K562 (cell line): ENCODE results near the gene ZNF567. TPM values are rescaled to one million over a fixed set of nuclear protein-coding genes. Genes with fewer than 3 reads are reported as not detected.

Experiments used
- ATAC-seq: fragments of 200-7000 bp; cut with Tn5 transposase; 3 replicates; pipeline ENCODE4 v1.9.1; 2020; ENCODE audit warnings: moderate library complexity
- BruUV-seq: library from RNA; stranded (reverse); fragments of 400-500 nt; replicated peaks from 2 replicates; lab custom pipeline; 2021; lab: Mats Ljungman, UMichigan
- CTCF ChIA-PET: fragments of 300-600 bp; formaldehyde crosslinking; extraction: SDS; loops from one replicate; lab custom pipeline; 2021; ENCODE audit warnings: low intra/inter-chr PET ratio; lab: Yijun Ruan, JAX
- POLR2A ChIA-PET: fragments of 300-600, 350-650 bp; sonication (Branson Sonifier 250); formaldehyde crosslinking; extraction: SDS; loops from one replicate; lab custom pipeline; 2021; ENCODE audit warnings: antibody characterized with exemption, inconsistent platforms; lab: Yijun Ruan, JAX
- DNase-seq, 4 experiments: peaks; one replicate each; pipeline versions ENCODE4 v3.0.0 to v3.0.0-alpha.2; 2011 to 2018; ENCODE audit warnings: low spot score in 3 of 4, mixed read lengths in 3 of 4; ENCODE audit errors: extremely low read depth in 1 of 4
- FAIRE-seq: peaks from 2 replicates; lab custom pipeline; 2011; peaks lifted over from hg19 to GRCh38; lab: Jason Lieb, UNC
- H2AFZ ChIP-seq: 2 replicates; pipeline ENCODE4 v1.6.0; 2011; ENCODE audit warnings: low read depth, low read length, control low read depth, inconsistent platforms
- H3K27ac ChIP-seq: fragments of 200-600 bp; 3 replicates; pipeline ENCODE4 v1.8.0; 2011; ENCODE audit warnings: low read depth, mild to moderate bottlenecking, control low read depth, inconsistent platforms, low read length, moderate library complexity, mixed read lengths; ENCODE audit errors: extremely low read depth
- H3K27me3 ChIP-seq, 2 experiments: fragments of 300-600 bp in 1 of 2; 2 replicates in 1 of 2; 3 replicates in 1 of 2; pipeline versions ENCODE4 v1.6.0 to v1.8.0; 2011; ENCODE audit warnings: inconsistent platforms in 2 of 2, low read length in 2 of 2, mild to moderate bottlenecking in 1 of 2, mixed read lengths in 1 of 2, moderate library complexity in 1 of 2; ENCODE audit not compliant: control insufficient read depth in 2 of 2, insufficient read depth in 2 of 2
- H3K36me3 ChIP-seq: fragments of 300-600 bp; 3 replicates; pipeline ENCODE4 v1.8.0; 2011; ENCODE audit warnings: mild to moderate bottlenecking, low read length, inconsistent platforms; ENCODE audit not compliant: control insufficient read depth, insufficient read depth
- H3K4me1 ChIP-seq, 2 experiments: fragments of 200-600 bp in 1 of 2; replicated peaks in 1 of 2; 2 replicates in 1 of 2; 3 replicates in 1 of 2; pipeline versions ENCODE4 v1.5.1 to v1.8.0; 2011; ENCODE audit warnings: inconsistent platforms in 2 of 2, low read length in 2 of 2, mild to moderate bottlenecking in 1 of 2, mixed read lengths in 1 of 2, moderate library complexity in 1 of 2; ENCODE audit not compliant: control insufficient read depth in 2 of 2, insufficient read depth in 2 of 2
- H3K4me2 ChIP-seq: 2 replicates; pipeline ENCODE4 v1.6.1; 2011; ENCODE audit warnings: low read length, control low read depth, inconsistent platforms, mixed read lengths; ENCODE audit not compliant: insufficient read depth
- H3K4me3 ChIP-seq: fragments of 200-600 bp; sonication (generic), shearing (Covaris generic); 2 replicates; pipeline ENCODE4 v1.5.1; 2016; ENCODE audit warnings: control low read depth, inconsistent platforms
- H3K79me2 ChIP-seq: fragments of 200-600 bp; 3 replicates; pipeline ENCODE4 v1.8.0; 2011; ENCODE audit warnings: low read length, inconsistent platforms; ENCODE audit not compliant: control insufficient read depth, insufficient read depth
- H3K9ac ChIP-seq, 2 experiments: 2 replicates each; pipeline versions ENCODE4 v1.6.0 to v1.6.1; 2011; ENCODE audit warnings: low read depth in 2 of 2, low read length in 2 of 2, control low read depth in 1 of 2, inconsistent platforms in 1 of 2, mild to moderate bottlenecking in 1 of 2, mixed read lengths in 1 of 2; ENCODE audit not compliant: insufficient read depth in 1 of 2
- H3K9me1 ChIP-seq: one replicate; pipeline ENCODE4 v1.6.0; 2011; ENCODE audit warnings: inconsistent platforms, mild to moderate bottlenecking, low read length, moderate library complexity; ENCODE audit not compliant: control insufficient read depth, insufficient read depth
- H3K9me3 ChIP-seq: replicated peaks from 2 replicates; pipeline ENCODE4 v1.5.1; 2011; ENCODE audit warnings: low read depth, low read length, inconsistent platforms; ENCODE audit not compliant: control insufficient read depth, insufficient read depth
- H4K20me1 ChIP-seq: replicated peaks from 2 replicates; pipeline ENCODE4 v1.6.1; 2011; ENCODE audit warnings: low read length, inconsistent platforms, mixed read lengths; ENCODE audit not compliant: control insufficient read depth, insufficient read depth
- GATA2 ChIP-seq: sonication (generic); formaldehyde crosslinking; IDR thresholded peaks from 2 replicates; pipeline ENCODE4 v1.4.0; 2020; ENCODE audit warnings: mild to moderate bottlenecking, missing genetic modification reagents
- HDAC1 ChIP-seq, 2 experiments: fragments of 450-650 bp; IDR thresholded peaks; 2 replicates each; pipeline ENCODE4 v1.6.1; 2016 to 2017; ENCODE audit warnings: inconsistent platforms in 1 of 2, mild to moderate bottlenecking in 1 of 2, moderate library complexity in 1 of 2
- NCOA6 ChIP-seq: fragments of 450-650 bp; IDR thresholded peaks from 2 replicates; pipeline ENCODE4 v1.6.1; 2017; ENCODE audit warnings: mild to moderate bottlenecking
- NFIC ChIP-seq: fragments of 450-650 bp; IDR thresholded peaks from 2 replicates; pipeline ENCODE4 v1.6.1; 2017; ENCODE audit warnings: mild to moderate bottlenecking, inconsistent platforms
- PHF20 ChIP-seq: fragments of 450-650 bp; IDR thresholded peaks from 2 replicates; pipeline ENCODE4 v1.6.1; 2018; ENCODE audit not compliant: partially characterized antibody
- PTRF ChIP-seq: fragments of 450-650 bp; IDR thresholded peaks from 2 replicates; pipeline ENCODE4 v1.6.1; 2016; ENCODE audit warnings: mild to moderate bottlenecking, missing genetic modification characterization, missing compliant biosample characterization
- U2AF2 ChIP-seq: fragments of 200-400 bp; formaldehyde crosslinking; optimal IDR thresholded peaks from 2 replicates; pipeline ENCODE3; 2017; ENCODE audit warnings: low read depth, mild to moderate bottlenecking, low read length
- ZFP36 ChIP-seq: fragments of 150-350 bp; IDR thresholded peaks from 2 replicates; pipeline ENCODE4 v1.6.1; 2018; ENCODE audit warnings: low read length, low read depth; ENCODE audit not compliant: partially characterized antibody
- ZNF24 ChIP-seq: fragments of 450-650 bp; IDR thresholded peaks from 2 replicates; pipeline ENCODE4 v1.6.1; 2016
- WGBS: fragments of 100-300 bp; shearing (Covaris generic); methylation state at CpG from one replicate; pipeline ENCODE4 v1.1.6; 2016; ENCODE audit warnings: low coverage, mixed read lengths; ENCODE audit not compliant: insufficient coverage; ENCODE audit errors: missing lambda C conversion rate; 5-methylcytosine and 5-hydroxymethylcytosine counted together
- in situ Hi-C: fragments of 300-500 bp; cut with MboI; formaldehyde crosslinking; loops from 4 replicates; pipeline ENCODE4 v1.15.0; 2018; ENCODE audit warnings: inconsistent platforms, mixed read lengths
- intact Hi-C: fragments of 100-400 bp; cut with micrococcal nuclease; formaldehyde crosslinking; loops from 2 replicates; pipeline ENCODE4 v1.14.2; 2022
- polyA plus RNA-seq, 8 experiments: library from polyadenylated mRNA; depleted of rRNA in 4 of 8; stranded (reverse) in 5 of 8; unstranded in 3 of 8; fragments of >200 nt; fragmentation: Nextera tagmentation in 2 of 8; fragmentation: Illumina TruSeq in 1 of 8; extraction: Ambion mirVana in 2 of 8; extraction: Trizol in 1 of 8; gene quantifications; 2 replicates each; pipeline versions ENCODE4 v1.2.1 to v1.2.3, GENCODE V29; 2011 to 2014; ENCODE audit warnings: inconsistent platforms in 1 of 8, missing spikeins in 1 of 8
- total RNA-seq, 7 experiments: library from RNA; depleted of rRNA in 6 of 7; stranded (reverse); fragments of >200 nt in 6 of 7; fragmentation: Illumina TruSeq in 2 of 7; extraction: Trizol in 2 of 7; gene quantifications; 2 replicates each; pipeline versions ENCODE4 v1.2.1 to v1.2.3, GENCODE V29; 2011 to 2021; ENCODE audit warnings: low replicate concordance in 1 of 7
- TF ChIP-seq, protein P1 (sequence below): fragments of 450-650 bp; IDR thresholded peaks from 2 replicates; pipeline ENCODE4 v1.6.1; 2016; ENCODE audit warnings: borderline replicate concordance

Gene ZNF567
- total and polyA plus RNA-seq, 9 of the 15 experiments (the other 6 are each of a cell fraction or from before 2014, with no cell fraction given) = 3.1 to 11.5 (median 7.4) TPM

- DNase-seq = peak in 1 of 4 experiments; percentile 9
- WGBS = 9% methylated on average over 18 of the region's 20 CpGs
- H3K9me3 ChIP-seq = no peaks in the 10 kb centered on the region; the same call in none of the 2 replicates
- peak overlapping the region; percentile 87 for H2AFZ ChIP-seq
- H3K9ac ChIP-seq = peak overlapping the region; percentile 58 to 87
- H3K9me1 ChIP-seq = no peaks in the 10 kb centered on the region
- CTCF ChIA-PET = no interaction called here
- H3K4me2 ChIP-seq = peak overlapping the region; percentile 93
- intact Hi-C loops = no loop called here
- H3K36me3 ChIP-seq = peaks cover 27% of the 10 kb centered on the region; the same call in 2 of the 3 replicates
- POLR2A ChIA-PET = interaction anchor here (0.9 to 1.3 kb wide), 4 partner anchors 16 to 198 kb away, joined by 3 read pairs; partner anchors contain the start of gene ZNF566
- in situ Hi-C loops = no loop called here
- FAIRE-seq = no peak
- BruUV-seq = TSS peak; percentile 62
- peak; percentile 62; the same call in 2 of the 3 replicates for ATAC-seq
- TF ChIP-seq PTRF (tag) (no peak), HDAC1 (IDR thresholded peaks at IDR 0.05) (peak in 1 of 2 experiments; percentile 31; a peak in 1 of 4 replicates), GATA2 (CRISPR knock-in tag) (no peak), U2AF2 (no peak), NFIC (0 out of 2 replicates have a peak, but pooled peaks have one; percentile 12), ZFP36 (no peak), NCOA6 (peak; percentile 34; the same call in 1 of the 2 replicates), PHF20 (peak; percentile 39), ZNF24 (no peak)
- TF ChIP-seq, protein P1, sequence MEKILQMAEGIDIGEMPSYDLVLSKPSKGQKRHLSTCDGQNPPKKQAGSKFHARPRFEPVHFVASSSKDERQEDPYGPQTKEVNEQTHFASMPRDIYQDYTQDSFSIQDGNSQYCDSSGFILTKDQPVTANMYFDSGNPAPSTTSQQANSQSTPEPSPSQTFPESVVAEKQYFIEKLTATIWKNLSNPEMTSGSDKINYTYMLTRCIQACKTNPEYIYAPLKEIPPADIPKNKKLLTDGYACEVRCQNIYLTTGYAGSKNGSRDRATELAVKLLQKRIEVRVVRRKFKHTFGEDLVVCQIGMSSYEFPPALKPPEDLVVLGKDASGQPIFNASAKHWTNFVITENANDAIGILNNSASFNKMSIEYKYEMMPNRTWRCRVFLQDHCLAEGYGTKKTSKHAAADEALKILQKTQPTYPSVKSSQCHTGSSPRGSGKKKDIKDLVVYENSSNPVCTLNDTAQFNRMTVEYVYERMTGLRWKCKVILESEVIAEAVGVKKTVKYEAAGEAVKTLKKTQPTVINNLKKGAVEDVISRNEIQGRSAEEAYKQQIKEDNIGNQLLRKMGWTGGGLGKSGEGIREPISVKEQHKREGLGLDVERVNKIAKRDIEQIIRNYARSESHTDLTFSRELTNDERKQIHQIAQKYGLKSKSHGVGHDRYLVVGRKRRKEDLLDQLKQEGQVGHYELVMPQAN = peak; percentile 44; the same call in 1 of the 2 replicates
- no peaks in the 10 kb centered on the region for H3K27me3 ChIP-seq
- peak overlapping the region; percentile 21; the same call in 1 of the 3 replicates for H3K27ac ChIP-seq
- peaks cover 19% of the 10 kb centered on the region for H3K79me2 ChIP-seq
- H3K4me3 ChIP-seq = peak overlapping the region; percentile 84
- no peaks in the 10 kb centered on the region for H4K20me1 ChIP-seq
- H3K4me1 ChIP-seq = peaks cover 3 to 7% of the 10 kb centered on the region in 2 experiments; a peak in 1 of 5 replicates
Observed at GRCh38 chr19:36686365-36687213, 823 bp upstream of the ZNF567 start.
